IMR-90 (cell line): Measurements from ENCODE around the gene KRTAP9-2. TPM values are rescaled to one million over a fixed set of nuclear protein-coding genes. Genes with fewer than 3 reads are reported as not detected.

Experiments used
- ATAC-seq: fragments of 200-7000 bp; cut with Tn5 transposase; 2 replicates; pipeline ENCODE4 v1.9.1; 2020; ENCODE audit warnings: low read depth, mild to moderate bottlenecking, moderate library complexity
- BruUV-seq: library from RNA; stranded (reverse); fragments of 400-500 nt; replicated peaks from 2 replicates; lab custom pipeline; 2021; lab: Mats Ljungman, UMichigan
- CTCF ChIA-PET: fragments of 300-600 bp; formaldehyde crosslinking; extraction: SDS; loops from one replicate; lab custom pipeline; 2021; ENCODE audit warnings: antibody characterized with exemption; lab: Yijun Ruan, JAX
- POLR2A ChIA-PET: fragments of 300-600 bp; sonication (Branson Sonifier 250); formaldehyde crosslinking; loops from one replicate; lab custom pipeline; 2022; ENCODE audit warnings: antibody characterized with exemption; ENCODE audit not compliant: unreplicated experiment; lab: Charles Lee
- DNase-seq: peaks from one replicate; pipeline ENCODE4 v3.0.0; 2013
- H2AFZ ChIP-seq: replicated peaks from 2 replicates; pipeline ENCODE3; 2013; ENCODE audit warnings: low read length, mild to moderate bottlenecking; ENCODE audit not compliant: poor library complexity
- H2AK5ac ChIP-seq: 2 replicates; pipeline ENCODE4 v1.6.1; 2013; ENCODE audit warnings: low read depth, low read length, inconsistent platforms
- H2AK9ac ChIP-seq: replicated peaks from 2 replicates; pipeline ENCODE3; 2013; ENCODE audit warnings: mild to moderate bottlenecking, low read depth, low read length, moderate library complexity; ENCODE audit not compliant: poor library complexity
- H2BK120ac ChIP-seq: 2 replicates; pipeline ENCODE4 v1.6.1; 2013; ENCODE audit warnings: low read depth, low read length, inconsistent platforms
- H2BK15ac ChIP-seq: 3 replicates; pipeline ENCODE4 v1.6.1; 2013; ENCODE audit warnings: low read depth, low read length, inconsistent platforms
- H2BK20ac ChIP-seq: 2 replicates; pipeline ENCODE4 v1.6.1; 2013; ENCODE audit warnings: low read depth, mild to moderate bottlenecking, inconsistent platforms, low read length, moderate library complexity
- H2BK5ac ChIP-seq: 2 replicates; pipeline ENCODE4 v1.6.1; 2013; ENCODE audit warnings: mild to moderate bottlenecking, low read depth, low read length, inconsistent platforms; ENCODE audit not compliant: poor library complexity, severe bottlenecking
- H3K14ac ChIP-seq: replicated peaks from 2 replicates; pipeline ENCODE4 v1.6.1; 2013; ENCODE audit warnings: low read depth, low read length, inconsistent platforms
- H3K18ac ChIP-seq: 2 replicates; pipeline ENCODE4 v1.6.1; 2013; ENCODE audit warnings: low read depth, low read length, control low read depth
- H3K23ac ChIP-seq: 2 replicates; pipeline ENCODE4 v1.6.1; 2013; ENCODE audit warnings: low read depth, low read length, inconsistent platforms
- H3K27ac ChIP-seq: 2 replicates; pipeline ENCODE4 v1.5.1; 2013; ENCODE audit warnings: mild to moderate bottlenecking, control low read depth, low read length; ENCODE audit not compliant: insufficient read depth
- H3K27me3 ChIP-seq: 2 replicates; pipeline ENCODE4 v1.6.1; 2013; ENCODE audit warnings: low read length; ENCODE audit not compliant: control insufficient read depth, insufficient read depth
- H3K36me3 ChIP-seq: 2 replicates; pipeline ENCODE4 v1.6.1; 2013; ENCODE audit warnings: low read length, mixed read lengths; ENCODE audit not compliant: control insufficient read depth, insufficient read depth
- H3K4ac ChIP-seq: 2 replicates; pipeline ENCODE4 v1.6.1; 2013; ENCODE audit warnings: low read depth, low read length, inconsistent platforms
- H3K4me1 ChIP-seq: 2 replicates; pipeline ENCODE4 v1.6.1; 2013; ENCODE audit warnings: low read length, mixed read lengths; ENCODE audit not compliant: control insufficient read depth, insufficient read depth
- H3K4me2 ChIP-seq: 2 replicates; pipeline ENCODE4 v1.6.1; 2013; ENCODE audit warnings: low read depth, mild to moderate bottlenecking, control low read depth, low read length, moderate library complexity
- H3K4me3 ChIP-seq: 2 replicates; pipeline ENCODE4 v1.5.1; 2013; ENCODE audit warnings: low read depth, mild to moderate bottlenecking, control low read depth, low read length, moderate library complexity; ENCODE audit not compliant: insufficient read depth
- H3K56ac ChIP-seq: 2 replicates; pipeline ENCODE4 v1.6.1; 2013; ENCODE audit warnings: low read length, inconsistent platforms; ENCODE audit not compliant: insufficient read depth; ENCODE audit errors: extremely low read depth
- H3K79me1 ChIP-seq, 2 experiments: 2 replicates each; pipeline ENCODE4 v1.6.1; 2013; ENCODE audit warnings: low read length in 2 of 2, inconsistent platforms in 1 of 2, low read depth in 1 of 2
- H3K9ac ChIP-seq: 2 replicates; pipeline ENCODE4 v1.6.1; 2013; ENCODE audit warnings: low read depth, low read length, control low read depth
- H3K9me1 ChIP-seq: 2 replicates; pipeline ENCODE4 v1.6.1; 2013; ENCODE audit warnings: low read length, inconsistent platforms; ENCODE audit not compliant: insufficient read depth
- H3K9me3 ChIP-seq: 2 replicates; pipeline ENCODE4 v1.6.1; 2013; ENCODE audit warnings: low read length; ENCODE audit not compliant: control insufficient read depth, insufficient read depth
- H4K20me1 ChIP-seq: 2 replicates; pipeline ENCODE4 v1.6.1; 2013; ENCODE audit warnings: low read length, inconsistent platforms; ENCODE audit not compliant: insufficient read depth
- H4K5ac ChIP-seq: 2 replicates; pipeline ENCODE4 v1.6.1; 2013; ENCODE audit warnings: mild to moderate bottlenecking, low read depth, low read length, control low read depth
- H4K8ac ChIP-seq, 2 experiments: 2 replicates each; pipeline ENCODE4 v1.6.1; 2013; ENCODE audit warnings: low read depth in 2 of 2, low read length in 2 of 2, control low read depth in 1 of 2, inconsistent platforms in 1 of 2
- H4K91ac ChIP-seq: 2 replicates; pipeline ENCODE4 v1.6.1; 2013; ENCODE audit warnings: low read depth, low read length, inconsistent platforms; ENCODE audit not compliant: insufficient read depth
- BHLHE40 ChIP-seq: fragments of 150-350 bp; IDR thresholded peaks from 2 replicates; pipeline ENCODE4 v1.6.1; 2016; ENCODE audit warnings: mild to moderate bottlenecking, low read depth, low read length
- CEBPB ChIP-seq: IDR thresholded peaks from 2 replicates; pipeline ENCODE4 v1.6.1; 2012; ENCODE audit warnings: low read depth, low read length, improper control_type of control experiment
- FOS ChIP-seq: fragments of 150-350 bp; IDR thresholded peaks from 2 replicates; pipeline ENCODE4 v1.6.1; 2016; ENCODE audit warnings: low read depth, low read length
- MAFK ChIP-seq: IDR thresholded peaks from 2 replicates; pipeline ENCODE4 v1.6.1; 2012; ENCODE audit warnings: low read depth, low read length, improper control_type of control experiment
- MXI1 ChIP-seq: IDR thresholded peaks from 2 replicates; pipeline ENCODE4 v1.6.1; 2012; ENCODE audit warnings: low read depth, mild to moderate bottlenecking, low read length, moderate library complexity, borderline replicate concordance
- RCOR1 ChIP-seq: IDR thresholded peaks from 2 replicates; pipeline ENCODE4 v1.6.1; 2012; ENCODE audit warnings: mild to moderate bottlenecking, low read length, improper control_type of control experiment; ENCODE audit not compliant: insufficient replicate concordance
- WGBS, 2 experiments: methylation state at CpG; one replicate each; pipeline versions ENCODE4 v1.1.5 to v1.1.7; 2013; ENCODE audit warnings: missing lambda C conversion rate in 2 of 2; ENCODE audit not compliant: insufficient read length in 1 of 2; ENCODE audit errors: extremely low coverage in 2 of 2; 5-methylcytosine and 5-hydroxymethylcytosine counted together
- dilution Hi-C: fragments of 300-500 bp; cut with HindIII; formaldehyde crosslinking; loops from one replicate; pipeline ENCODE4 v1.14.3; 2018; ENCODE audit warnings: low sequenced_read_pairs; ENCODE audit not compliant: unreplicated experiment
- in situ Hi-C: fragments of 300-500 bp; cut with MboI; formaldehyde crosslinking; loops from 3 replicates; pipeline ENCODE4 v1.14.3; 2019; ENCODE audit warnings: low sequenced_read_pairs, inconsistent platforms, mixed read lengths
- intact Hi-C: fragments of 100-400 bp; cut with micrococcal nuclease; formaldehyde crosslinking; loops from 2 replicates; pipeline ENCODE4 v1.10.0; 2022
- polyA plus RNA-seq, 3 experiments: library from polyadenylated mRNA; depleted of rRNA; stranded (reverse); fragments of >200 nt; gene quantifications; 2 replicates each; pipeline ENCODE4 v1.2.3, GENCODE V29; 2012; ENCODE audit warnings: low replicate concordance in 1 of 3
- total RNA-seq: library from RNA; depleted of rRNA; stranded (reverse); fragments of >200 nt; gene quantifications from 2 replicates; pipeline ENCODE4 v1.2.3, GENCODE V29; 2012
- TF ChIP-seq, protein P1 (sequence below): fragments of 150-350 bp; IDR thresholded peaks from 2 replicates; pipeline ENCODE4 v1.6.1; 2017; ENCODE audit warnings: mild to moderate bottlenecking, antibody characterized with exemption, low read length, low read depth
- TF ChIP-seq, protein P2 (sequence below): fragments of 150-350 bp; IDR thresholded peaks from 2 replicates; pipeline ENCODE4 v1.6.1; 2016; ENCODE audit warnings: low read depth, mild to moderate bottlenecking, low read length, moderate library complexity, borderline replicate concordance

KRTAP9-2 gene
- total and polyA plus RNA-seq, 2 of the 4 experiments (the other 2 are of a cell fraction) = not detected

DNA sequence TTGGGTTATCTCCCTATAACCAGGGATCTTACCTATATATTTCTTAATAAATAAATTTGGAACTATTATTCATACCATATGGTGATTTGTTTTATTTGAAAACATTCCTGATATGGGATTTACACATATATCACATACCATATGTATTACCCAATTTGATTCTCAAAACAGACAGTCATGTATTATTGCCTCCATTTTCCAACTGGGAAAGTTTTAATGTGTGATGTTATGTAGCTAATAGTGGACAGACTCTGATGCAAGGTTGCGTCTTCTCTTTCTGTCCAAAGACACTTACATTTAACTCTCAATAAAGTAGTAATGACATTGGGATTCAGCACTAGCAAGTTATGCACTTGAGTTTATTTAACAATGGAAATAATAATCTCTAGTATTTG lies 29.8 kb downstream of the KRTAP9-2 start:
- no TSS peak for BruUV-seq
- Histone ChIP-seq H3K4me1 (no peaks in the 10 kb centered on the region), H2BK5ac (no peak overlapping the region), H3K4me2 (no peak overlapping the region), H3K18ac (no peak overlapping the region), H3K14ac (no peak overlapping the region), H3K9me1 (no peaks in the 10 kb centered on the region), H3K9ac (no peak overlapping the region), H3K4ac (no peak overlapping the region), H3K4me3 (no peak overlapping the region), H4K91ac (no peak overlapping the region), H2BK120ac (no peak overlapping the region), H2AK5ac (no peak overlapping the region), H3K9me3 (no peaks in the 10 kb centered on the region), H4K20me1 (no peaks in the 10 kb centered on the region), H3K27me3 (peaks cover 19% of the 10 kb centered on the region), H4K8ac (no peak overlapping the region), H2AK9ac (no peak overlapping the region), H4K5ac (no peak overlapping the region), H2BK15ac (no peak overlapping the region), H3K56ac (no peak overlapping the region), H3K27ac (no peak overlapping the region), H2BK20ac (no peak overlapping the region), H3K36me3 (no peaks in the 10 kb centered on the region), H3K79me1 (no peaks in the 10 kb centered on the region), H3K23ac (no peak overlapping the region), H2AFZ (no peak overlapping the region)
- DNase-seq (no peak), ATAC-seq (no peak)
- intact Hi-C loops = no loop called here
- WGBS, 2 experiments = no CpG with 5 or more reads among the region's 1 CpG
- POLR2A ChIA-PET = no interaction called here
- dilution Hi-C loops = no loop called here
- in situ Hi-C loops = no loop called here
- no peak for TF ChIP-seq MAFK
- no peak for TF ChIP-seq CEBPB
- no peak for TF ChIP-seq FOS
- TF ChIP-seq, protein P1, sequence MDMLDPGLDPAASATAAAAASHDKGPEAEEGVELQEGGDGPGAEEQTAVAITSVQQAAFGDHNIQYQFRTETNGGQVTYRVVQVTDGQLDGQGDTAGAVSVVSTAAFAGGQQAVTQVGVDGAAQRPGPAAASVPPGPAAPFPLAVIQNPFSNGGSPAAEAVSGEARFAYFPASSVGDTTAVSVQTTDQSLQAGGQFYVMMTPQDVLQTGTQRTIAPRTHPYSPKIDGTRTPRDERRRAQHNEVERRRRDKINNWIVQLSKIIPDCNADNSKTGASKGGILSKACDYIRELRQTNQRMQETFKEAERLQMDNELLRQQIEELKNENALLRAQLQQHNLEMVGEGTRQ = no peak
- TF ChIP-seq BHLHE40 = no peak
- TF ChIP-seq RCOR1 = no peak
- TF ChIP-seq MXI1 = no peak
- TF ChIP-seq, protein P2, sequence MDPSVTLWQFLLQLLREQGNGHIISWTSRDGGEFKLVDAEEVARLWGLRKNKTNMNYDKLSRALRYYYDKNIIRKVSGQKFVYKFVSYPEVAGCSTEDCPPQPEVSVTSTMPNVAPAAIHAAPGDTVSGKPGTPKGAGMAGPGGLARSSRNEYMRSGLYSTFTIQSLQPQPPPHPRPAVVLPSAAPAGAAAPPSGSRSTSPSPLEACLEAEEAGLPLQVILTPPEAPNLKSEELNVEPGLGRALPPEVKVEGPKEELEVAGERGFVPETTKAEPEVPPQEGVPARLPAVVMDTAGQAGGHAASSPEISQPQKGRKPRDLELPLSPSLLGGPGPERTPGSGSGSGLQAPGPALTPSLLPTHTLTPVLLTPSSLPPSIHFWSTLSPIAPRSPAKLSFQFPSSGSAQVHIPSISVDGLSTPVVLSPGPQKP = no peak
- CTCF ChIA-PET = no interaction called here
